HG03280 (cell line): ENCODE data around the gene TMEM259.
"Not testable (repeated sequence)": the region's sequence is repeated elsewhere in the genome, so short reads cannot be mapped to it uniquely, and the experiment has no call there.

Experiments used
- ATAC-seq: cut with Tn5 transposase; IDR thresholded peaks from one replicate; pipeline ENCODE4 v1.9.1; 2021; ENCODE audit warnings: mild to moderate bottlenecking, moderate library complexity; ENCODE audit not compliant: unreplicated experiment

The TMEM259 gene

DNA sequence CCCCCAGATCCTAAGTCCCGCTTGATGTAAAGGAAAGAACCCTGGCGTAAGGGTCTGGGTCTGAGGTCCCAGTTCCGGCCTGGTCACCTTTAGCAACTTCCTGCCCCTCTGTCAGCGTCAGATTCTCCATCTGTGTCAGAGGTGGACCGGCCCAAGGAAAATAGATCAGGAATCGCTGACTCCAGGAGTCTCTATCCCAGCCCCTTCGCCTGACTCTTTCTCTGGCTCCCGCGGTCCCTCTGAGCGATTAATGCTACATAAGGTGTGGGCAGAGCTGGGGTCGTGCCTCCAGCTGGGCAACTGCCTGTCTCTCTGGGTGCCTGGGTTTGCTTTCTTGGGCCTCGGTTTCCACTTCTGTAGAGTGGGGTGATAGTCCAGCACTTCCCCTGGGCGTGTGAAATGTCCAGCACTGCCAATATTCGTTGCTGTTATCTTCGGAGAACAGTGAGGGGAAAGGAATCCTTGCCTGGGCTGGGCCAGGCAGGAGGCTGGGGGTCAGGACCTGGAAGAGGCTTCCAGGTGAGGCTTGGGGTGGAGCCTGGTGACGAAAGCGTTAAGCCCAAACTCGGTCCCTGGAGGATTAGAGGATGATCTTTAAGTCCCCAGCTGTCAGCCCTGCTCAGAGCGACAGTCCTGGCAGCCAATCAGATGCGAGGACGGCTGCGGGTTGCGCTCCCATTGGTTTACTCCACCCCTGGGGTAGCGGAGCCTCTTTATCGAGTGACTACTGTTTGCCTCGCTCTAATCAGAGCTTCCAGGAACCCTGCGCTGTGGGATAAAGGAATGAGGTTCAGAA lies 19.8 kb upstream of the TMEM259 start:
- peak; percentile 38 for ATAC-seq

DNA sequence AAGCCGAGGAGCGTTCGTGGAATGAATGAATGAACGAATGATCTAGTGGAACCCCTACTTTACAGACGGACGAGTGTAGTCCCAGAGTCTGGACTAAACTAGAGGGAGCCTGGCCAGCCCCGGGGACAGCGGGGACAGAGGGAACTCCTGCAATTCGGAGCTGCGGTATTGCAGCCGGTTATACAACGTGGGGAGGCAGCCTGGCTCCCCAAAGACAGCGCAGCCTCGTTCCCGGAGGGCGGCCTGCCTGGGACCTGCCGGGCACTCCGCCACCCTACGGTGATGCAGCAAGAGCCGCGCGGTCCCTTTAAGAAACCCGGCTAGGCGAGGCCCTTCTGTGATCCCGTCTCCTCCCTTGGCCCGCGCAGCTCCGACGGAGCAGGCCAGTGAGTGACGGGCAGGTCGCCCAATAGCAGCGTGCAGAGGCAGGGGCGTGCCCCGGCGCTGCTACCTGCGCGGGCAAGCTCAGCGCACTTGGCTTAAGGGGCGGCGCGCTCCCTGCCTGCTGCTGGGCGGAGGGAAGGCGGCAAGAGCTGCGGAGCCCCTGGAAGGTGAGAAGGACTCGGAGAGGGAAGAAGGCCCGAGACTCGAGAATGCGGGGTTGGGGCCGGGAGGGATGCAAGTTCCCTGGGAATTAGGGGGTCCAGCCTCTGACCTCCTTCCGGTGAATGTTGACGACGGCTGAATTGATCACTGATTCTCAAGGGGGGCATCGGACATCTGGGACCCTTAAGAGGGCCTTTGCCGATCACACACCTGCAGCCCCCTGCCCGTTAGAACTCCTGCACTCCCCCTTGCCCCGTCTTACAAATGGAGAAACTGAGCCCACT lies 18.9 kb upstream of the TMEM259 start, which contains the start of gene ABCA7:
Gene ABCA7 (plus strand): TSS at position 462 of the 830 bp plus-strand sequence. CDS start 1,255 bp downstream, outside the sequence.
- ATAC-seq, result peak; percentile 72

DNA sequence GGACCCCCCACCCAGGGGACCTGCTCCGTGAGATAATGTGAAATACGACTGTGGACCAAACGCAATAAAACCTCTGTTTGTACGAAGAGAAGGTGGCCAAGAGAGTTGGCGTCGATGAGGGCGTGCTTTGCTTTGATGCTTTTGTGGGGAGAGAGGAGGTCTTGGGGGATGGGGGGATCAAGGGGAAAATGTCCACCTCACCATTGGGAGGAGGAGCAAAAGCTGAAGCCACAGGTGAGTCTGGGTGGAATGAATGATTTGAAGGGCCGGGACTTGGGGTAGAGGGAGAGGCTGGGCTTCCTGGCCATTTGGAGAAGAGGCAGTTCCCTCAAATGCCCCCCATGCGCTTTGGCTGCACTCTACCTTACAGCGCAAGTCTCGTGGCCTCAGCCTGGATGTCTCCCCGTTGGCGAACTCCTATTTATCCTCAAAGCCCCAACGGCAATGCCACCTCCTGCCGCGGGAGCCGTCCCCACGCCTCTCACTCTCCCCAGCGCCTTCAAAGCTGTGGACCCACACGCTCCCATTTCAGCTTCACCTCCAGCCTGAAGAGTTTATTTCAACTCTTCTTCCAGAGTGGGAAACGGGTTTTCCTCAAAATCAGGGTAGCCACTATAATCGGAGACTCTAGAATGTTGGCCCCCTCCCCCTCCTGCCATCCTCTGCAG lies 18.2 kb upstream of the TMEM259 start:
- no peak for ATAC-seq

DNA sequence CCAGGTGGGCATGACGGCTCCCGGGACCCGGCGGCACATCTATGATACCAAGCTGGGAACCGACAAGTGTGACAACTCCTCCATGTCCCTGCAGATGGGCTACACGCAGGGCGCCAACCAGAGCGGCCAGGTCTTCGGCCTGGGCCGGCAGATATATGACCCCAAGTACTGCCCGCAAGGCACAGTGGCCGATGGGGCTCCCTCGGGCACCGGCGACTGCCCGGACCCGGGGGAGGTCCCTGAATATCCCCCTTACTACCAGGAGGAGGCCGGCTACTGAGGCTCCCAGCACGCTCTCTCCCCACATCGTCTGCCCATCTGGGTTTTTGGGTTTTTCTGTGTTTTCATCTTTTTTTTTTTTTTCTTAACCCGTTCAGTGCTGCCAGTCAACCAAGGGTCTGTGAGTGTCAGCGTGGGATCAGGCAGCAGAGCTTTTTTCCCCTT lies 16.7 kb upstream of the TMEM259 start:
- no peak for ATAC-seq

DNA sequence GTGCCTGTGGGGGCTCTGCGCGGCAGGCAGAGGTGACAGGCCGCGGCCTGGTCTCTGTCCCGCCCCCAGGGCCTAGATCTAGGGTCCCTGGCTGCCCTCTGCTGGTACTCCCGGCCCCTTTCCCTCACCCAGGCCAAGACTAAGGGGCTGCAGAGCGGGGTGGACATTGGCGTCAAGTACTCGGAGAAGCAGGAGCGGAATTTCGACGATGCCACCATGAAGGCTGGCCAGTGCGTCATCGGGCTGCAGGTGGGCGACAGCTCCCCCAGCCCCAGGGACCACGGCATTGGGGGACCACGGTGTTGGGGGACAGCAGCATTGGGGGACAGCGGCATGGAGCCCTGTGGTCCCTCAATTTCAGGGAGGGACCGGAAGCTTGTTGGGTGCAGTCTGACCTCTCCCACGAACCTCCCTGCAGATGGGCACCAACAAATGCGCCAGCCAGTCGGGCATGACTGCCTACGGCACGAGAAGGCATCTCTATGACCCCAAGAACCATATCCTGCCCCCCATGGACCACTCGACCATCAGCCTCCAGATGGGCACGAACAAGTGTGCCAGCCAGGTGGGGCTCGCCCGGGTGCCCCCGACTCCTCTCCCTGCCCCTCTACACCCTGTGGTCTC lies 15.2 kb upstream of the TMEM259 start:
- no peak for ATAC-seq

DNA sequence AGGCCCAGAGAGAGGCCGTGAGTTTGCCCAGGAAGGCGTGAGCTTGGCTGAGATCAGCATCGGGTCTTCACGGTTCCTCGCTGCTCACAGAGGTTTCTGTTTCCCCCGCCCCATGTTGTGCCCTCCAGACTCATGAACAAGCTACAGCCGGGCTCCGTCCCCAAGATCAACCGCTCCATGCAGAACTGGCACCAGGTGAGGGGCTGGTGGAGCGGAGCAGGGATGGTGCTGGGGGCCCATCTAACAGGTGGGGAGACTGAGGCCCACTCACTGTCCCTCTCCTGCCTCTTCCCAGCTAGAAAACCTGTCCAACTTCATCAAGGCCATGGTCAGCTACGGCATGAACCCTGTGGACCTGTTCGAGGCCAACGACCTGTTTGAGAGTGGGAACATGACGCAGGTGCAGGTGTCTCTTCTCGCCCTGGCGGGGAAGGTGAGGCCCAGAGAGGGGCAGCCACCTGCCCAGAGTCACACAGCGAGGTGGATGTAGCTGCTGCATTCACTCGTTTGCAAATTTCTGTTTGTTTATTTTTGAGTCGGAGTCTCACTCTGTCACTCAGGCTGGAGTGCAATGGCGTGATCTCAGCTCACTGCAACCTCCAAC lies 11.4 kb upstream of the TMEM259 start:
- no peak for ATAC-seq

DNA sequence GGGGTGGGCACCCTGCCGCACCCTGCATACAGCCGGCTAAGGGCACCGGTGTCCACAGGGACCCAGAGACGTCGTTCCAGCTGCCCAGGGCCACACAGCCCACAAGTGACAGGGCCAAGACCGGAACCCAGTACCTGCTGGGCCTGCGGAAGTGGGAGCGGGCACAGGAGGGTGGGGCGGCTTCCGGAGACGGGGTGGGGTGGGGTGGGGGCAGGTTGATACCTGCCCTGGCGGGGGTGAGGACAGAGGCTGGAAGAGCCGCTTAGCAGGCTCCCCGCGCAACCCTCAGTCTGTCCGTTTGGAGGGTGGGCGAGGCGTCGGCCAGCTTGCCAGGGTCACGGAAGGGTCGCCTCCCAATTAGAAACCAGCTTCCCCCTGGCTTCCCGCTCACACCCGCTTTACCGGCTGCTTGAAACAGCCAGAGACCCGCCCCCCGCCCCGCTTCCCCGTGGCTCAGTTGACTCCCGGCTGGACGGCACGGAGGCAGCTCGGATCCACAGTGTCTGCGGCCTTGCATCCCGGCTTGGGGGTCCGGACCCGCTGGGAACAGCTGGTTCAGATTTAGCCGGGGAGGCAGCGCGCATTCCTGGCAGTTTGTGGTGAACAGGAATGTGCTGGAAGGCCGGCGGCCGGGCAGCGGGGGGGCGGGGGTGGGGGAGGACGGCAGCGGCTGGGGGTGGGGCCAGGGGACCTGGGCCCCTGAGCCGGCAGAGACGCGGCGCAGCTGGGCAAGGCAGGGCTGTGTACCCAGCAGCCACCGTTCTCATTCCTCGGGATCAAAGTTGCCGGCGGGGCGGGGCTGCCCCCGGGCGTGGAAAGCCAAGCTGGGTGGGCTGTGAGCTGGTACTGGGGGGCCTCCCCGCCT lies 7.4 kb upstream of the TMEM259 start:
- ATAC-seq, result no peak

DNA sequence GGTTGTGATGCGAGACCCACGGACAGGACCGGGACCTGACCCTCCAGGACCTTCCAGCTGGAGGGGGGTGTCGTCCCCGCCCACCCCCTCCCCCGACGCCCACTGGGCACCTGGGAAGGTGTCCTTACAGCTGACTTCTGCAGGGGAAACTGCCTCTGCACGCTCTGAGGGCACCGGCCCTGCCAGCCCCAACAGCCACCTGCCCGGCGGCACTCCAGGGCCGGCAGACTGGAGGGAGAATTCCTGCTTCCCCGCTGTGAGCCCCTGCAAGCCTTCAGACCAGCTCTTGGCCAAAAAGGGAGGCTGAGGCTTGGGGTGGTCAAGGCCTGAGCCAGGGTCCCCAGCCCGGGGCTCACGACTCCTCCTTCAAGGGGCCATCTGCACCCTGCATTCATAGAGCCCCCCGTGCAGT lies 6.7 kb upstream of the TMEM259 start:
- ATAC-seq, result no peak

DNA sequence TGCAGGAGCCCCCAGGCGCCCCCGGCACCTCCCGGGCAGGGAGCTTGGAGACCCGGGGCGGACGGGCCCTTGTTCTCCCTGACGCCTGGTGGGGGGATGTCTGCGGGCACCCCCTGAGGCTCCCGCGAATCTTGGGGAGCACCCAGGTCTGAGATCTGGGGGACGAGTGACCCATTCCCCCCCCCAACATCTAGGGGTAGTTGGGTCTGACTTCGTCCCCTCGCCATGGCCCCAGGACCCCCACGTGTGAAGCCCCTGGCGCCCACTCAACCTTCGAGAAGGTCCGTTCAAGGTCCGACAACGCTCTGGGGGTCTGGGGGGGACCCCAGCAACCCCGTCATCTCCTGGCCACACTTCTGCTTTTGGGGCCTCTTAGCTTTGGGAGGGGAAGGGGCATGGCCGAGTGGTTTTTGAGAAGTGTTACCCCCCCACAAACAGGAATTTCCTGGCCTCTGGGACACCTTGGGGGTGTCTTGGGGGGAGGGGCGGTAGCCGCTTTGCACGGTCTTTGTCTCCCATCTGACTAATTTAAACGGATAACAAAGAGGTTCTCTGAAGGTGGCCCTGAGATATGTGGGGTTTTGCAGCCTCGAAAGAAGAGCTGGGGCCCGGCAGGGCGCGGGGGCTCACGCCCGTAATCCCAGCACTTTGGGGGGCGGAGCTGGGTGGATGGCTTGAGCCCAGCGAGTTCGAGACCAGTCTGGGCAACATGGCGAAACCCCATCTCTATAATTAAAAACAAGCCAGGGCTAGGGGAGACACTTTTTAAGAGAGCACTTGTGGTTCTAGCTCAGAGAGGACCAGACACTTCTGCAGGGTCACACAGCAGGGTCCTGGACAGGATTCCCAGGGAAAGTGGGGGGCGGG lies 6.1 kb upstream of the TMEM259 start:
- no peak for ATAC-seq

DNA sequence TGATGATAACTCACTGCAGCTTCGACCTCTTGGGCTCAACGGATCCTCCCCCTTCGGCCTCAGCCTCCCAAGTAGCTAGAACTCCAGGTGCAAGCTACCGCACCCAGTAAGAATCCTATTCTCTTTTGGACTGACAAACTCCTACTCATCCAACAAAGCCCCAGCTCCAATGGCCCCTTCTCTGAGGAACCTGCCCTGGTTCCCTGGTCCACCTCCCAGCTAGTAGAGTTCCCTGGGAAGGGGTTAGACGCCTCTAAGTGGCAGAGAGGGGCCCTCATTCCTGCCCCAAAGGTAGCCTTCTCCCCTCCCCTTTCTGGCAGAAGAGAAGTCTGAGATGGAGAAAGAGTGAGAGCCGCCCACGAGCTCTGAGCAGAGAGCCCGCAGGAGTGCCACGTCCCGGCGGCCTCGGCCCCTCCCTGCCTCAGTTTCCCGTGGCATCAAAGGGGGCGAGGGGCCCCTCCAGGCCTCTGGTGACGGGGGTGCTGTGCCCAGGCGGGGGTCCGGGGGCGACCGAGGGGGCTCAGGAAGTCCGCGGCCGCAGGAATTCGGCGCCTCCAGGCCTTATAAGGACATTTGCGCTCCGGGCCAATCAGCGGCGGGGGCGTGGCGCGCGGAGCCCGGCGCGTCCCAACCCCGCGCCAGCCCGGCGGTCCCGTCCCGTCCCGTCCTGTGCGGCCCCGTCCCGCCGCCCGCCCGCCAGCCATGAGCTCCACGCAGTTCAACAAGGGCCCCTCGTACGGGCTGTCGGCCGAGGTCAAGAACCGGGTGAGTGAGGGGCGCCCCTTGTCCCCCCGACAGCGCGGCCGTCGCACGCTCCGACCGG lies 5.2 kb upstream of the TMEM259 start, which contains the start of gene CNN2:
Gene CNN2 (plus strand): TSS at position 649 of the 823 bp plus-strand sequence. CDS start 54 bp downstream, at position 703.
- ATAC-seq, result peak; percentile 56

DNA sequence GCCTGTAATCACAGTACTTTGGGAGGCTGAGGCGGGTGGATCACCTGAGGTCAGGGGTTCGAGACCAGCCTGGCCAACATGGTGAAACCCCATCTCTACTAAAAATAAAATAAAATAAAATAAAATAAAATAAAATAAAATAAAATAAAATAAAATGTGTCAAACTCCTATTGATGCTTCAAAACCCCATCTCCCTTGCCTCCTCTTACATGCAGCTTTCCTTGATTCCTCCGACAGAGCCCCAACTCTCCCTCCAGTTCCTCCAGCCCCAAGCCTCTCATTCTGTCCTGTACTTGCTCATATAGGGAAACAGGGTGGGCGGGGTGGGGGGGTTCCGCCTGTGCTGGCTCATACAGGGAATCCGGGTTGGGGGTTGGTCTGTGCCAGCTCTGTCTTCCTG lies 4.2 kb upstream of the TMEM259 start:
- not testable (repeated sequence) for ATAC-seq

DNA sequence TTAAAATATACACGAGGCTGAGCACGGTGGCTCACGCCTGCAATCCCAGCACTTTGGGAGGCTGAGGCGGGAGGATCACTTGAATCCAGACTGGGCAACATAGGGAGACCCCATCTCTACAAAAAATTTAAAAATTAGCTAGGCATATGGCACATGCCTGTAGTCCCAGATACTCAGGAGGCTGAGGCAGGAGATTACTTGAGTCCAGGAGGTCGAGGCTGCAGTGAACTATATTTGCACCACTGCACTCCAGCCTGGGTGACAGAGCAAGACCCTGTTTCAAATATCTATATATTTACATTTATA lies 2.9 kb upstream of the TMEM259 start:
- not testable (repeated sequence) for ATAC-seq

DNA sequence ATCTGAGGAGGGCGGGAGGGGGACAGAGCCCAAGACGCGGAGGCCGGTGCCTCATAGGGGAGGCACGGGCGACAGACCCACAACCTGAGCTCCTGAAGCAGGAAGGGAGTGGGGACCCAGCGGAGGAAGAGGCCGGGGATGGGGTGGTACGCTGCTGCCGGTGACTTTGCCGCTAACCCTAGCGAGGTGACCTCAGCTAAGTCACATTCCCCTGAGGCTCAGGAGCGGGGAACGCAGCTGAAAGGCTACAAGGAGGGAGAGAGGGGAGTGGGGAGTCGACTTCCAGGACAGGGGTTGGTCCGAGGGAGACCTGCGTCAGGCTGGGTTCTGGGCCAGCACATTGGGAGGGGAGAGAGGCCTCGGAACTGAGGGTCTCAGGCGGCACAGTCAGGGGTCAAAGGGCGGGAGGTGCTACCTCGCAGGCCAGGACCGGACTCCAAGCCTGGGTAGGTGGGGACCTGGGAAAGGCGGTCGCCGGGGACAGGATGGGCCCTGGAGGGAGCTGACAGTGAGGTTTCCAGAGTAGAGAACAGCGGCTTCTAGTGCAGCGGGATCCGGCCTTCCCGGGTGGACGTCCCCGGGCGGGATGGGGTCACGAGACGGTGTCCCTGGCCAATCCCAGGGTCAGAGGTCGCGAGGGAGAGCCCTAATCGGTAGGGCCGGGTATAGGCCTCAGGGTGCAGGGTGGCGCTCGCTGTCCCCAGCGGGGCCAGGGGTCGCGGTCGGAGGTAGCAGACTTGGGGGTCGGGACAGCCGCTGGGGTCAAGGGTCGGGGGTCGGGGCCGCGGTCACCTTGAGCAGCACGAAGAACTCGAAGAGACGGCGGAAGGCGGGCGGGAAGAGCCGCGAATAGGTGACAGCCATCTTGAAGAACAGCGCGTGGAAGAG lies 699 bp downstream of the TMEM259 start:
- ATAC-seq, result no peak

DNA sequence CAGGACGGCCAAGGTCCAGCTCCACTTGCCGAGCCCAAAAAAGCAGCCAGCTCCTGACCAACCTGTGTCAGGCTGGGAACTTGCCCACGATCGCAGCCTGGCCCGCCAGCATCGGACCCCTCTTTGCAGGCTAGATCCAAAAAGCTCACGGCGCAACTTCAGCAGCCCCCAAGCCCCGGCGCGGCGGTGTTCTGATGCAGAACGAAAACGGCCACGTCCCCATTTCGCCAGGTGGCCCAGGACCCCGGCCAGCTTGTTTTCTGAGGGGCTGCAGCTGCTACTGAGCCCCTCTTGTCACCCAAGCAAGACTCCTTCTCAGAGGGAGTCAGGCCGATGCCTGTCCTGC lies 1.3 kb downstream of the TMEM259 start:
- no peak for ATAC-seq

DNA sequence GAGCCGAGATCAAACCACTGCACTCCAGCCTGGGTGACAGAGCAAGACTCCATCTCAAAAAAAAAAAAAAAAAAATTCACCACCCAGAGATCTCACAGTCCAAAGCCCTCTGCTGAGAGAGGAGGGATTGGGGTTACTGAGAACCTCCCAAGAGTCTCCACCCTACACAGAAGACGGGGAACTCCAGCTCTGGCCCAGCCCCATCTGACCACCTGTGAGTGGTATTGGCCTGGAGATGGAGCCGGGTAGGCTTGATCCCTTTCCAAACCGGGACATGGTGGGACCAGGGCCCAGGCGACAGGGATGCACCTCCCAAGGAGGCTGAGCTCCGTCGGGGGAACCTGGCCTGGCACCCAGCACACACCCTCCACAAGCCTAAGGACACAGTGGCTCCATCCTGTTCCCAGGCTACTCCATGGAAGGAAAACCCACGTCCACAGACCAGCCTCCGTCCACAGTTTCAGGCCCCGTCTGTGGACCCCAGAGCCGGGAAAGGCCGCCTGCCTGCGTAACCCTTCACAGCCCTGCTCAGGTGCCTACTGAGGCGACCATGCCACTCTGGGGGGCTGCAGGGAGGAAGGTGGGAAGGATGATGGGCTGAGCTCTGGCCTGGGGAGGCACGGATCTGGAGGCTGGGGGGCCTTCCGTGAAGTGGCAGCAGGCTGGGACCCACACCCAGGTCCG lies 1.8 kb downstream of the TMEM259 start:
- ATAC-seq, result no peak

DNA sequence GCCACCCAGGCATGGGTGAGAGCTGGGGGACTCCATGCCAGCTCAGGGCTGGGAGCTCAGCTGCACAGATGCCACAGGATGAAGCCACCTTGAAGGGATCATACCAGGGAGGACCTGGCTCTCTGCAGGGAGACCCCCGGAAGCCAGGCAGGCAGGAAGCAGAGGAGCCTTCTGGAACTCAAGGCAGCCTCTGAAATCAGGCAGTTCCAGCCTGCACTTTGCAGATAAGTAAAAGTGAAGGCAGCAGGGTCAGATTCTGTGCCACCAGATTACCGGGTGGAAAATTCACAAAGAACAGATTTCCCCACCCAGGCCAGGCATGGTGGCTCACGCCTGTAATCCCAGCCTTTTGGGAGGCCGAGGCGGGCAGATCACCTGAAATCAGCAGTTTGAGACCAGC lies 2.5 kb downstream of the TMEM259 start:
- ATAC-seq, result no peak
